GM06990 (cell line): ENCODE measurements around the gene EGFR.

ENCODE experiments used
- DNase-seq: peaks from one replicate; pipeline ENCODE4 v3.0.0-alpha.2; 2011; ENCODE audit not compliant: insufficient read length; ENCODE audit errors: extremely low read depth
- H3K27me3 ChIP-seq: replicated peaks from 2 replicates; pipeline ENCODE4 v1.6.0; 2011; ENCODE audit warnings: low read length; ENCODE audit not compliant: control insufficient read depth, insufficient read depth
- H3K36me3 ChIP-seq: 2 replicates; pipeline ENCODE4 v1.5.1; 2011; ENCODE audit warnings: low read length; ENCODE audit not compliant: control insufficient read depth, insufficient read depth
- H3K4me3 ChIP-seq: replicated peaks from 2 replicates; pipeline ENCODE4 v1.5.1; 2011; ENCODE audit warnings: low read depth, mild to moderate bottlenecking, control low read depth, low read length
- TF ChIP-seq, protein P1 (sequence below): IDR thresholded peaks from 2 replicates; pipeline ENCODE4 v1.5.1; 2011; ENCODE audit warnings: low read length, control low read depth, mild to moderate bottlenecking, inconsistent platforms; ENCODE audit not compliant: insufficient read depth, poor library complexity, severe bottlenecking

The EGFR gene

DNA sequence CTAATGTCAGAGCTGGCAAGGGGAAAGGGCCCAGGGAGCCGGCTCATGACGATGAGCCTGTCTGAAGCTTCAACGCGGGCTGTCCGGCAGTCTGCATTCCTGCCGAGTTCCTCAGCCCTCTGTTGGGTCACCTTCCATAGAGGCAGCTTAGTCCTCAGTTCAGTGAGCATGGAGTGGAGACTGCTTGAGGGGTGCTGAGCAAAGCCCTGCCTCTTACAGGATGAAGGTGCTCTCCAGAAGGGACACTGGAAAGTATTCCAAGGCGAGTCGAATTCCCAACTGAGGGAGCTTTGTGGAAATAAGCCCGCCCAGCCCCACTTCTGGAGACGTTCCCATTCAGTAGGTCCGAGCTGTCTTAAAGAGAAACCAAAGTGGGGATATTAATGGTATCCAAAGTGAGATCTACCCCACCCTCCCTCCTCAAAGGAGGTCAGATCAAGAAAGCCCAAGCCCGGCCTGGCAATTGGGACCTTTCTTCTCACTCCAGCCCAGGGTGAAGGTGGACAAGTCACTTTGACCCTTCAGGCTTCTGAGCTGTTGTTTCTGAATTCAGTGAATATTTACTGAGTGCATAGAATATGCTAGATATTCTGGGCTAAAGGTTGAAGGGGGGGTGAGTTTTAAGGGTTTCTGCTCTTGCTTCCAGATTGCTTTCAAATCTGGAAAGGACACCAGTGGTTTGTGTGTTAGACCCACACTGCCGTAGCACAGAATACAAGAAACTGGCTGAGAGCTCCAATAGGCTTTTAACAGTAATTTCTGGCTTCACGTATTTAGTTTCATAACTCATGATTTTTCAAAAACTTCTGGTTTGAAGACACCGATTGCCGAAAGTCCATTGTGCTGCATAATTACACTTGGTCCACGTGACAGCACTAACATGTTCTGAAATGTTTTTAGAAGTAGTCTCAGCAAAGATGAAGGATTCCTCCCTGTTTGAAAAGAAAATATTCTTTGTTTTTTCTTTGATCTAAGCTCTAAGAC is 3.5 kb downstream of the EGFR start:
- Histone ChIP-seq H3K27me3 (no peaks in the 10 kb centered on the region; the same call in 1 of the 2 replicates), H3K4me3 (no peak overlapping the region), H3K36me3 (no peaks in the 10 kb centered on the region)
- DNase-seq, result no peak
- TF ChIP-seq, protein P1, sequence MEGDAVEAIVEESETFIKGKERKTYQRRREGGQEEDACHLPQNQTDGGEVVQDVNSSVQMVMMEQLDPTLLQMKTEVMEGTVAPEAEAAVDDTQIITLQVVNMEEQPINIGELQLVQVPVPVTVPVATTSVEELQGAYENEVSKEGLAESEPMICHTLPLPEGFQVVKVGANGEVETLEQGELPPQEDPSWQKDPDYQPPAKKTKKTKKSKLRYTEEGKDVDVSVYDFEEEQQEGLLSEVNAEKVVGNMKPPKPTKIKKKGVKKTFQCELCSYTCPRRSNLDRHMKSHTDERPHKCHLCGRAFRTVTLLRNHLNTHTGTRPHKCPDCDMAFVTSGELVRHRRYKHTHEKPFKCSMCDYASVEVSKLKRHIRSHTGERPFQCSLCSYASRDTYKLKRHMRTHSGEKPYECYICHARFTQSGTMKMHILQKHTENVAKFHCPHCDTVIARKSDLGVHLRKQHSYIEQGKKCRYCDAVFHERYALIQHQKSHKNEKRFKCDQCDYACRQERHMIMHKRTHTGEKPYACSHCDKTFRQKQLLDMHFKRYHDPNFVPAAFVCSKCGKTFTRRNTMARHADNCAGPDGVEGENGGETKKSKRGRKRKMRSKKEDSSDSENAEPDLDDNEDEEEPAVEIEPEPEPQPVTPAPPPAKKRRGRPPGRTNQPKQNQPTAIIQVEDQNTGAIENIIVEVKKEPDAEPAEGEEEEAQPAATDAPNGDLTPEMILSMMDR, result no peak

- TF ChIP-seq, protein P1, result no peak
- Histone ChIP-seq H3K27me3 (no peaks in the 10 kb centered on the region; the same call in 1 of the 2 replicates), H3K36me3 (no peaks in the 10 kb centered on the region), H3K4me3 (no peak overlapping the region)
- DNase-seq, result no peak
These were observed 5.2 kb downstream of the EGFR start for GRCh38 chr7:55023841-55024505.

DNA sequence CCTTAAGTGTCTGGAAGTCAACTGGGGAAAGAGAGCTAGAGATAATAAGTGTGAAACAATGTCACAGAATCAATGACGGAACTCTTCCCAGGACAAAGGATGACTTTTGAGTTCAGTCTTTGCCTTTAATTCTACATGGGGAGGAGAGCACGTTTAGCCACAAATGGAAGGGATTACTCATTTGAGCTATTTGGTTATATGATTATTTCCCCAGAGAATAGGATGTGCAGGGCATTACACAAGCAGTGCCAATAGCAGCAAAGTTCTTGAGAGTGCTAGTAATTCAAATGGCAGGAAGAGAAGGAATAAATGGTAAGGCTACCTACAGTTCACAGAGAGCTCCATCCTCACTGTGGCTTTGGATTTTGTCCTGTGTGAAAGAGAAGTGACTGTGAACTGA is 6.0 kb downstream of the EGFR start:
- Histone ChIP-seq H3K36me3 (no peaks in the 10 kb centered on the region), H3K27me3 (no peaks in the 10 kb centered on the region; the same call in 1 of the 2 replicates), H3K4me3 (no peak overlapping the region)
- TF ChIP-seq, protein P1, result no peak
- no peak for DNase-seq

DNA sequence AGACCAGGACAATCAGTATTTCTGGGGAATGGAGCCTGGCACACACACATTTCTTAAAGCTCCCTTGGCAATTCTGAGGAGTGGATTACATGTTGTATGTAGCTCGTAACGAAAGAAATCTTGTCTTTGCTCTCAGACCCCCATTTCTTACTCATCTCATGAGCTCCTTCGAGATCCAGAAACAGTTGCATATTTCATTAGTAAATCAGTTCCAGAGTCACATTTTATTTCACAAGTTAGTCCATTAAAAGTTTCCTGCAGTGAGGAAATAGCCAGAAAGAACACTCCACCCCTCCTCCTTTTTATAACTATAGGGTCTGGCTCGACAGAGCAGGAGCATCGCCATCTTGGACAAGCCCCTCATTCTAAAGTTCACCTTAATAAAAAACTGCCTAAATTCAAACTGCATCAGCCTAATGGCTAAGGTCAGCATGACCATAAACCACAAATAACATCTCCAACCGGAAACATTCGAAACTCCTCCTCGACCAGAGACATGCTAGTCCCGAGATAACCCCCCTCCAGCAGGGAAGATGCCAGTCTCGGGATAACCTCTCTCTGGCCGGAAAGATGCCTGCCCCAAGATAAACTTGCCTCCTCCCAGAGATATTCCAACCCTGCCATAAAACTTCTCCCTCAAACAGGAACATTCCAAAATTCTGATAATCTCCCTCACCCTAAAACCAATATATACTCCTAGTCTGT is 7.4 kb downstream of the EGFR start:
- H3K36me3 ChIP-seq, result no peaks in the 10 kb centered on the region
- H3K4me3 ChIP-seq, result no peak overlapping the region
- no peak for DNase-seq
- TF ChIP-seq, protein P1, result no peak
- H3K27me3 ChIP-seq, result no peaks in the 10 kb centered on the region

DNA sequence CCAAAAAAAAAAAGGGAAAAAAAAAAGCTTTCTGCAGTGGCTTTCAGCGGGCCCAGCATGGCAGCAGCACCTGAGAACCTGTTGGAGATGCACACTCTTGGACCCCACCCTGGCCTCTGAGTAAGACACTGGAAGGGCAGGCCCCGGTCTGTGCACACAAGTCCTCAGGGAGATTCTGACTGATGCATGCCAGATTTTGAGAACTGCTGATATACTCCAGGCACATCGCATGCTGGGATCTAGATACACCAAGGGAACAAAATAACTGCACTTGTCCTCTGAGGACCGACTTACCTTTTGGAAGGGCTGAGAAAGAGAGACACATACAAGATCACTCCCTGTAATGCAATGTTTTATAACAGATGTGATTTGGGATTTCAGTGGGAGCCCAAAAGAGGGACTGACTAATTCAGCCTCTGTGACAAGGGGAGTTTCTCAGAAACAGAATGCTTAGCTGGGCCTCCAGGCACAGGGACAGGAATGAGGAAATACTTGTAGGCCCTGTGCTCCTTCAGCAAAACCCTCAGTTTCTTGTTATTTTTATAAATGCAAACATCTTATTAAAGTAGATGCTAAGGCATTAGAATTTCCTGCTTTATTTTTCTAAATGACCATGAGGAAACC is 8.2 kb downstream of the EGFR start:
- no peaks in the 10 kb centered on the region for H3K27me3 ChIP-seq
- TF ChIP-seq, protein P1, result no peak
- H3K36me3 ChIP-seq, result no peaks in the 10 kb centered on the region
- DNase-seq, result no peak
- no peak overlapping the region for H3K4me3 ChIP-seq
